Measurements from ENCODE around the gene BRINP1. TPM values are rescaled to one million over a fixed set of nuclear protein-coding genes. Genes with fewer than 3 reads are reported as not detected.

The BRINP1 gene
- total RNA-seq, 1 donor from 2014 or later = 0.79 TPM

GRCh38 chr9:119117409-119117808 lies 251.8 kb downstream of the BRINP1 start:
- TF ChIP-seq CTCF (IDR thresholded peaks at IDR 0.05; ENCODE audit: unreplicated experiment) = no peak
- DNase-seq (ENCODE audit: low spot score, unreplicated experiment) = no peak
- Mint-ChIP-seq H3K4me1 (ENCODE audit: low read depth) (no peaks in the 10 kb centered on the region), H3K36me3 (ENCODE audit: insufficient read depth) (no peaks in the 10 kb centered on the region), H3K9me3 (ENCODE audit: low read depth) (no peaks in the 10 kb centered on the region), H3K27ac (no peak overlapping the region), H3K27me3 (peaks cover 3% of the 10 kb centered on the region), H3K4me3 (ENCODE audit: low read depth) (no peak overlapping the region)

Measured in progenitor cell of endocrine pancreas (in vitro differentiated cells).